ENCODE measurements around the gene TMEM204.

Gene TMEM204

DNA sequence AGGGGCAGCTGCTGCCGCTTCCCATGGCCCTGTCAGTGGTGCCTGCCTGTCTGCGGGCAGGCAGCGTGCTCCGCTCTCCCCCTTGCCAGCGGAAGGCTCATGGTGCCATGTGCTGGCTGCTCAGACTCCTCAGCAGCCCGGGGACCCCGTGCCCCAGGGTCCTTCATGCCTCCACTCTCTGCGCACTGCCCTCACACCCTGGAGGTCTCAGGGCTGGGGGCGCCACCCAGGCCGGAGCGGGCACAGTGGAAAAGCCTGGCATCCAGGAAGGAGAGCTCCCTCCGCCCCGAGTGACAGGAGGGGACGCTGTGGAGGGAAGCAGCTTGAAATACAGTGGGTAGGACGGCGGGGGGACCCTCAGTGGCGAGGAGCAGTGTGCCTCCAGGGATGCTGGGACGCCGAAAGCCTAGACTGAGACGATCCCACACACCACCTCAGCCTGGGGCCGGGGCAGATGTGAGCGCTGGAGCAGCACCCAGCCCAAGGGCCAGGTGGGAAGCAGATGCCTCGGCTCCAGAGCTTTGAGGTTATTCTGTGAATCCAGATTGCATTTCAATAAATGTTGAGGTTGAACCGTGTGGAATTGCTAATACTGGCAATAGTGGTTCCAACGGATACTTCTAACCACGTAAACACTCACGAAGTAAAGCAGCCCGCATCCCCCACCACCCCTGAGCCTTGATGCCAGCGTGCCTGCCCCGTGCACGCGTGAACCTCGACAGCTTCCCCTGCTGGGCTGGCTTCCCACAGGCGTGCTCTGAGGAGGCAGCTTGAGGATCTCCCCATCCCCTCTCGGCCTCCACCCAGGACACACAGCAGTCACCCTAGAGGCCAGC is 6.5 kb downstream of the TMEM204 start:
- H3K4me3 ChIP-seq (replicated peaks; ENCODE audit: low read depth, low read length): no peak overlapping the region
- no peak for TF ChIP-seq CTCF (IDR thresholded peaks at IDR 0.05; ENCODE audit: low read depth, low read length, missing control alignments)
- no peak for DNase-seq (ENCODE audit: extremely low read depth, low read depth)

GRCh38 chr16:1540556-1540855 is 7.0 kb downstream of the TMEM204 start:
- no peak for TF ChIP-seq CTCF (IDR thresholded peaks at IDR 0.05; ENCODE audit: low read depth, low read length, missing control alignments)
- no peak for DNase-seq (ENCODE audit: extremely low read depth, low read depth)
- H3K4me3 ChIP-seq (replicated peaks; ENCODE audit: low read depth, low read length): no peak overlapping the region

- no peak for DNase-seq (ENCODE audit: extremely low read depth, low read depth)
- no peak for TF ChIP-seq CTCF (IDR thresholded peaks at IDR 0.05; ENCODE audit: low read depth, low read length, missing control alignments)
- H3K4me3 ChIP-seq (replicated peaks; ENCODE audit: low read depth, low read length): no peak overlapping the region
Measured at GRCh38 chr16:1541293-1542165, 8.1 kb downstream of the TMEM204 start.

DNA sequence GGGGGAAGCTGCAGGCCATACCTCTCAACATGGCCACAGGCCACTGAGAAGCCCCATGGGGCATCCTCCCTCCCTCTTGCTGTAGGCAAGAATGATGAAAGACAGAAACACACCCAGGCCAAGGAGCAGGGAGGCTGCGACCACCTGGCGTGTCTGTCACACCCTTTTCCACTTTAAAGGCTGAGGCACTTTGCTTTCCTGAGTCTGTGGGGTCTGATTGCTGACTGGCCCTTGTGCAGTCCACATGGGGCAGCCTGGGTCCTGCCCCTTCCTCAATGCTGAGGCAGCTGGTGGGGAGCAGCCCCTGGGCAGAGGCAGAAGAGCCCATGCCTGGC is 8.7 kb downstream of the TMEM204 start:
- TF ChIP-seq CTCF (IDR thresholded peaks at IDR 0.05; ENCODE audit: low read depth, low read length, missing control alignments): no peak
- H3K4me3 ChIP-seq (replicated peaks; ENCODE audit: low read depth, low read length): no peak overlapping the region
- no peak for DNase-seq (ENCODE audit: extremely low read depth, low read depth)

- no peak for TF ChIP-seq CTCF (IDR thresholded peaks at IDR 0.05; ENCODE audit: low read depth, low read length, missing control alignments)
- no peak for DNase-seq (ENCODE audit: extremely low read depth, low read depth)
- H3K4me3 ChIP-seq (replicated peaks; ENCODE audit: low read depth, low read length): no peak overlapping the region
Measured at GRCh38 chr16:1542533-1542932, 9.1 kb downstream of the TMEM204 start.

- H3K4me3 ChIP-seq (replicated peaks; ENCODE audit: low read depth, low read length): no peak overlapping the region
- peak; percentile 11 for TF ChIP-seq CTCF (IDR thresholded peaks at IDR 0.05; ENCODE audit: low read depth, low read length, missing control alignments)
- DNase-seq (ENCODE audit: extremely low read depth, low read depth): peak; percentile 61
Measured at GRCh38 chr16:1543085-1543896, 9.8 kb downstream of the TMEM204 start.
